Panc1 (cell line): ENCODE results near the gene CCT8. TPM values are rescaled to one million over a fixed set of nuclear protein-coding genes. Genes with fewer than 3 reads are reported as not detected.

Experiments used
- ATAC-seq: fragments of 200-7000 bp; cut with Tn5 transposase; 2 replicates; pipeline ENCODE4 v1.9.1; 2020; ENCODE audit warnings: mild to moderate bottlenecking, moderate library complexity
- BruUV-seq: library from RNA; stranded (reverse); fragments of 400-500 nt; replicated peaks from 2 replicates; lab custom pipeline; 2021; lab: Mats Ljungman, UMichigan
- CTCF ChIA-PET: fragments of 300-600 bp; sonication (Branson Sonifier 250); formaldehyde crosslinking; loops from one replicate; lab custom pipeline; 2022; ENCODE audit warnings: antibody characterized with exemption; lab: Charles Lee
- POLR2A ChIA-PET: fragments of 300-600 bp; sonication (Branson Sonifier 250); formaldehyde crosslinking; loops from one replicate; lab custom pipeline; 2022; ENCODE audit warnings: antibody characterized with exemption; lab: Charles Lee
- DNase-seq: peaks from one replicate; pipeline ENCODE4 v3.0.0-alpha.2; 2010; ENCODE audit warnings: low read depth, low spot score
- H3K27ac ChIP-seq: 2 replicates; pipeline ENCODE4 v1.5.1; 2011; ENCODE audit warnings: mild to moderate bottlenecking, low read length, inconsistent platforms
- H3K27me3 ChIP-seq: fragments of 200-500 bp; sonication (Bioruptor generic); 2 replicates; pipeline ENCODE4 v1.6.0; 2014; ENCODE audit warnings: low read length, inconsistent platforms; ENCODE audit not compliant: control insufficient read depth, insufficient read depth
- H3K36me3 ChIP-seq: fragments of 200-500 bp; sonication (Bioruptor generic); 2 replicates; pipeline ENCODE4 v1.5.1; 2014; ENCODE audit warnings: inconsistent platforms, mild to moderate bottlenecking, low read length, moderate library complexity; ENCODE audit not compliant: control insufficient read depth, insufficient read depth
- H3K4me1 ChIP-seq: 2 replicates; pipeline ENCODE4 v1.5.1; 2011; ENCODE audit warnings: inconsistent platforms, mild to moderate bottlenecking, low read length, moderate library complexity; ENCODE audit not compliant: control insufficient read depth, insufficient read depth
- H3K4me3 ChIP-seq, 2 experiments: 2 replicates each; pipeline ENCODE4 v1.5.1; 2011 to 2012; ENCODE audit warnings: low read depth in 2 of 2, low read length in 2 of 2, mild to moderate bottlenecking in 2 of 2, inconsistent platforms in 1 of 2, moderate library complexity in 1 of 2
- H3K9me3 ChIP-seq: fragments of 200-500 bp; sonication (Bioruptor generic); 2 replicates; pipeline ENCODE4 v1.5.1; 2014; ENCODE audit warnings: low read depth, mild to moderate bottlenecking, inconsistent platforms, low read length, moderate library complexity; ENCODE audit not compliant: control insufficient read depth, insufficient read depth
- POLR2AphosphoS5 ChIP-seq: IDR thresholded peaks from 2 replicates; pipeline ENCODE4 v1.6.1; 2012; ENCODE audit warnings: mild to moderate bottlenecking, low read depth, low read length, moderate library complexity
- TCF7L2 ChIP-seq: IDR thresholded peaks from 2 replicates; pipeline ENCODE4 v1.6.1; 2011; ENCODE audit warnings: mild to moderate bottlenecking, low read depth, low read length, inconsistent platforms
- in situ Hi-C: cut with HindIII; loops from 2 replicates; pipeline ENCODE4 v1.10.0; 2016; ENCODE audit warnings: low sequenced_read_pairs, low pct_unique_long_range_greater_than_20kb
- intact Hi-C: fragments of 100-400 bp; cut with micrococcal nuclease; formaldehyde crosslinking; loops from one replicate; pipeline ENCODE4 v1.10.0; 2022; ENCODE audit not compliant: unreplicated experiment
- total RNA-seq: library from RNA; stranded (reverse); gene quantifications from one replicate; pipeline ENCODE4 v1.2.1, GENCODE V29; 2021; ENCODE audit not compliant: unreplicated experiment
- TF ChIP-seq, protein P1 (sequence below), 2 experiments: IDR thresholded peaks; 2 replicates each; pipeline ENCODE4 v1.6.1; 2011 to 2012; ENCODE audit warnings: low read depth in 2 of 2, control low read depth in 1 of 2, low read length in 1 of 2, mild to moderate bottlenecking in 1 of 2, moderate library complexity in 1 of 2; ENCODE audit not compliant: insufficient read depth in 1 of 2
- TF ChIP-seq, protein P2 (sequence below): fragments of 450-650 bp; IDR thresholded peaks from 2 replicates; pipeline ENCODE4 v1.5.1; 2017; ENCODE audit warnings: mild to moderate bottlenecking

CCT8 gene
- total RNA-seq, 1 experiment from 2014 or later = 160 TPM

DNA sequence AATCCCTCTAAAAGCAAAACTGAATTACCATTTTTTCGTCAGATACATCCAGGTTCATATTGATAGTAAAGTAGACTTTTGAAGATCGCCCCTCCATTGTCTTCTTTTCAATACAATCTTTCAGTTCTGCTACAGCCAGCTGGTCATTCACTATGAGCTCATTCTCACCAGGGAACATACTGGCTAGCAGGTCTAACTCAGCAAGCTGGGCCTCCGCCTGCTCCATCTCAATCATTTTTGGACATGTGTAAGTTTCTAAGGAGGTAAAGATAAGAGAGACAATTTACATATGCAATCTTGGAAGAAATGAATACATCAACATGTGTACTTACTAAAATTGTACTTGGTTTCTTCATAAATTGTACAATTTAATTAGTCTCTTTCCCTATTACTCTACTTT is 65.1 kb downstream of the CCT8 start:
- Histone ChIP-seq H3K36me3 (no peaks in the 10 kb centered on the region), H3K4me1 (no peaks in the 10 kb centered on the region), H3K4me3 (no peak overlapping the region), H3K27me3 (no peaks in the 10 kb centered on the region), H3K9me3 (no peaks in the 10 kb centered on the region), H3K27ac (no peak overlapping the region)
- DNase-seq (no peak), ATAC-seq (no peak)
- POLR2A ChIA-PET = interaction anchor here (1.3 kb wide), 1 partner anchor 10 kb away, joined by 5 read pairs; the partner anchor contains the start of gene RWDD2B
- TF ChIP-seq, protein P1, sequence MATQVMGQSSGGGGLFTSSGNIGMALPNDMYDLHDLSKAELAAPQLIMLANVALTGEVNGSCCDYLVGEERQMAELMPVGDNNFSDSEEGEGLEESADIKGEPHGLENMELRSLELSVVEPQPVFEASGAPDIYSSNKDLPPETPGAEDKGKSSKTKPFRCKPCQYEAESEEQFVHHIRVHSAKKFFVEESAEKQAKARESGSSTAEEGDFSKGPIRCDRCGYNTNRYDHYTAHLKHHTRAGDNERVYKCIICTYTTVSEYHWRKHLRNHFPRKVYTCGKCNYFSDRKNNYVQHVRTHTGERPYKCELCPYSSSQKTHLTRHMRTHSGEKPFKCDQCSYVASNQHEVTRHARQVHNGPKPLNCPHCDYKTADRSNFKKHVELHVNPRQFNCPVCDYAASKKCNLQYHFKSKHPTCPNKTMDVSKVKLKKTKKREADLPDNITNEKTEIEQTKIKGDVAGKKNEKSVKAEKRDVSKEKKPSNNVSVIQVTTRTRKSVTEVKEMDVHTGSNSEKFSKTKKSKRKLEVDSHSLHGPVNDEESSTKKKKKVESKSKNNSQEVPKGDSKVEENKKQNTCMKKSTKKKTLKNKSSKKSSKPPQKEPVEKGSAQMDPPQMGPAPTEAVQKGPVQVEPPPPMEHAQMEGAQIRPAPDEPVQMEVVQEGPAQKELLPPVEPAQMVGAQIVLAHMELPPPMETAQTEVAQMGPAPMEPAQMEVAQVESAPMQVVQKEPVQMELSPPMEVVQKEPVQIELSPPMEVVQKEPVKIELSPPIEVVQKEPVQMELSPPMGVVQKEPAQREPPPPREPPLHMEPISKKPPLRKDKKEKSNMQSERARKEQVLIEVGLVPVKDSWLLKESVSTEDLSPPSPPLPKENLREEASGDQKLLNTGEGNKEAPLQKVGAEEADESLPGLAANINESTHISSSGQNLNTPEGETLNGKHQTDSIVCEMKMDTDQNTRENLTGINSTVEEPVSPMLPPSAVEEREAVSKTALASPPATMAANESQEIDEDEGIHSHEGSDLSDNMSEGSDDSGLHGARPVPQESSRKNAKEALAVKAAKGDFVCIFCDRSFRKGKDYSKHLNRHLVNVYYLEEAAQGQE (IDR thresholded peaks at IDR 0.05; ENCODE audit: insufficient read depth in 1 of 2, low read depth in 2 of 2, low read length in 1 of 2) = no peak
- in situ Hi-C loops (no loop called here), intact Hi-C loops (no loop called here)
- CTCF ChIA-PET = no interaction called here
- BruUV-seq = no TSS peak

GRCh38 chr21:29007810-29008209 is 65.6 kb downstream of the CCT8 start:
- no TSS peak for BruUV-seq
- intact Hi-C loops (no loop called here), in situ Hi-C loops (no loop called here)
- ChIA-PET POLR2A (interaction anchor here (1.3 kb wide), 1 partner anchor 11 kb away, joined by 5 read pairs; the partner anchor contains the start of gene RWDD2B), CTCF (no interaction called here)
- no peak for TF ChIP-seq TCF7L2
- TF ChIP-seq POLR2AphosphoS5 = no peak
- TF ChIP-seq, protein P2, sequence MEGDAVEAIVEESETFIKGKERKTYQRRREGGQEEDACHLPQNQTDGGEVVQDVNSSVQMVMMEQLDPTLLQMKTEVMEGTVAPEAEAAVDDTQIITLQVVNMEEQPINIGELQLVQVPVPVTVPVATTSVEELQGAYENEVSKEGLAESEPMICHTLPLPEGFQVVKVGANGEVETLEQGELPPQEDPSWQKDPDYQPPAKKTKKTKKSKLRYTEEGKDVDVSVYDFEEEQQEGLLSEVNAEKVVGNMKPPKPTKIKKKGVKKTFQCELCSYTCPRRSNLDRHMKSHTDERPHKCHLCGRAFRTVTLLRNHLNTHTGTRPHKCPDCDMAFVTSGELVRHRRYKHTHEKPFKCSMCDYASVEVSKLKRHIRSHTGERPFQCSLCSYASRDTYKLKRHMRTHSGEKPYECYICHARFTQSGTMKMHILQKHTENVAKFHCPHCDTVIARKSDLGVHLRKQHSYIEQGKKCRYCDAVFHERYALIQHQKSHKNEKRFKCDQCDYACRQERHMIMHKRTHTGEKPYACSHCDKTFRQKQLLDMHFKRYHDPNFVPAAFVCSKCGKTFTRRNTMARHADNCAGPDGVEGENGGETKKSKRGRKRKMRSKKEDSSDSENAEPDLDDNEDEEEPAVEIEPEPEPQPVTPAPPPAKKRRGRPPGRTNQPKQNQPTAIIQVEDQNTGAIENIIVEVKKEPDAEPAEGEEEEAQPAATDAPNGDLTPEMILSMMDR = no peak
- TF ChIP-seq, protein P1 (IDR thresholded peaks at IDR 0.05; ENCODE audit: insufficient read depth in 1 of 2, low read depth in 2 of 2, low read length in 1 of 2) = no peak
- H3K4me1 ChIP-seq = no peaks in the 10 kb centered on the region
- no peaks in the 10 kb centered on the region for H3K27me3 ChIP-seq
- ATAC-seq (no peak), DNase-seq (no peak)
- no peaks in the 10 kb centered on the region for H3K9me3 ChIP-seq
- no peak overlapping the region for H3K4me3 ChIP-seq
- H3K27ac ChIP-seq = no peak overlapping the region
- no peaks in the 10 kb centered on the region for H3K36me3 ChIP-seq
